HepG2 (cell line): ENCODE data around the gene KIAA0930. TPM values are rescaled to one million over a fixed set of nuclear protein-coding genes. Genes with fewer than 3 reads are reported as not detected.

Source experiments
- CEBPB ChIP-seq: IDR thresholded peaks from 2 replicates; pipeline ENCODE4 v1.6.1; 2011; ENCODE audit warnings: low read depth, low read length, improper control_type of control experiment, borderline replicate concordance
- GPN1 ChIP-seq: sonication (generic); formaldehyde crosslinking; IDR thresholded peaks from 2 replicates; pipeline ENCODE4 v1.5.1; 2020; ENCODE audit warnings: missing genetic modification reagents, borderline replicate concordance
- HMGA1 ChIP-seq: sonication (generic); formaldehyde crosslinking; conservative IDR thresholded peaks from 2 replicates; pipeline ENCODE4 v1.4.0; 2020; ENCODE audit warnings: missing genetic modification reagents
- KDM4B ChIP-seq: sonication (generic); formaldehyde crosslinking; IDR thresholded peaks from 2 replicates; pipeline ENCODE4 v1.4.0; 2020; ENCODE audit warnings: missing genetic modification reagents
- MXD4 ChIP-seq: IDR thresholded peaks from 2 replicates; pipeline ENCODE4 v1.6.1; 2016; ENCODE audit warnings: mild to moderate bottlenecking, missing biosample characterization, missing genetic modification reagents
- NFE2L2 ChIP-seq: fragments of 150-350 bp; IDR thresholded peaks from 2 replicates; pipeline ENCODE4 v1.6.1; 2014; ENCODE audit warnings: low read length
- PATZ1 ChIP-seq: sonication (generic); formaldehyde crosslinking; IDR thresholded peaks from 2 replicates; pipeline ENCODE4 v1.4.0; 2020; ENCODE audit warnings: missing genetic modification reagents
- PAX8 ChIP-seq: sonication (generic); formaldehyde crosslinking; IDR thresholded peaks from 2 replicates; pipeline ENCODE4 v1.8.0; 2022; ENCODE audit warnings: mild to moderate bottlenecking, missing genetic modification reagents, borderline replicate concordance
- PBX2 ChIP-seq: IDR thresholded peaks from 2 replicates; pipeline ENCODE4 v1.6.1; 2016; ENCODE audit warnings: control low read depth
- PTBP1 ChIP-seq: fragments of 200-400 bp; formaldehyde crosslinking; IDR thresholded peaks from 2 replicates; pipeline ENCODE4 v1.6.1; 2018; ENCODE audit warnings: low read length, low read depth; ENCODE audit not compliant: poor library complexity, severe bottlenecking
- RAD51 ChIP-seq: fragments of 450-650 bp; IDR thresholded peaks from 2 replicates; pipeline ENCODE4 v1.6.1; 2016; ENCODE audit warnings: borderline replicate concordance
- RARG ChIP-seq: sonication (generic); formaldehyde crosslinking; IDR thresholded peaks from 2 replicates; pipeline ENCODE4 v1.4.0; 2020; ENCODE audit warnings: low read depth, mild to moderate bottlenecking, missing genetic modification reagents
- REL ChIP-seq: sonication (generic); formaldehyde crosslinking; conservative IDR thresholded peaks from 2 replicates; pipeline ENCODE4 v1.8.0; 2022; ENCODE audit warnings: mild to moderate bottlenecking, missing genetic modification reagents, moderate library complexity
- SMAD9 ChIP-seq: sonication (generic); formaldehyde crosslinking; IDR thresholded peaks from 2 replicates; pipeline ENCODE4 v1.5.1; 2020; ENCODE audit warnings: mild to moderate bottlenecking, missing genetic modification reagents
- SNAPC5 ChIP-seq: sonication (generic); formaldehyde crosslinking; IDR thresholded peaks from 2 replicates; pipeline ENCODE4 v1.8.1; 2023; ENCODE audit warnings: mild to moderate bottlenecking, missing genetic modification reagents, borderline replicate concordance
- SOX6 ChIP-seq, 2 experiments: fragments of 450-650 bp in 1 of 2; sonication (generic) in 1 of 2; formaldehyde crosslinking in 1 of 2; IDR thresholded peaks; 2 replicates each; pipeline versions ENCODE4 v1.4.0 to v1.6.1; 2017 to 2020; ENCODE audit warnings: antibody characterized with exemption in 1 of 2, mild to moderate bottlenecking in 1 of 2, missing genetic modification reagents in 1 of 2
- TRIM22 ChIP-seq: fragments of 450-650 bp; IDR thresholded peaks from 2 replicates; pipeline ENCODE4 v1.6.1; 2017
- YY1 ChIP-seq: IDR thresholded peaks from 2 replicates; pipeline ENCODE4 v1.6.1; 2011; ENCODE audit warnings: low read length, low read depth, moderate library complexity, mild to moderate bottlenecking; ENCODE audit not compliant: insufficient read depth, insufficient replicate concordance
- ZFY ChIP-seq: sonication (generic); formaldehyde crosslinking; IDR thresholded peaks from 2 replicates; pipeline ENCODE4 v1.4.0; 2020; ENCODE audit warnings: missing genetic modification reagents
- ZNF891 ChIP-seq: sonication (generic); formaldehyde crosslinking; IDR thresholded peaks from 2 replicates; pipeline ENCODE4 v1.5.0; 2020; ENCODE audit warnings: mild to moderate bottlenecking, missing genetic modification reagents
- ZSCAN31 ChIP-seq: sonication (generic); formaldehyde crosslinking; IDR thresholded peaks from 2 replicates; pipeline ENCODE4 v1.5.0; 2020; ENCODE audit warnings: low read depth, mild to moderate bottlenecking, missing genetic modification reagents
- polyA plus RNA-seq, 8 experiments: library from polyadenylated mRNA; depleted of rRNA in 3 of 8; stranded (reverse) in 7 of 8; unstranded in 1 of 8; fragments of >200 nt; fragmentation: Illumina TruSeq in 4 of 8; extraction: Trizol in 4 of 8; gene quantifications; 2 replicates each; pipeline versions ENCODE4 v1.2.1 to v1.2.3, GENCODE V29; 2011 to 2016; ENCODE audit warnings: low read depth in 4 of 8, missing spikeins in 1 of 8, mixed read lengths in 1 of 8; ENCODE audit not compliant: insufficient read depth in 1 of 8
- total RNA-seq, 5 experiments: library from RNA; depleted of rRNA; stranded (reverse); fragments of >200 nt; fragmentation: Illumina TruSeq; extraction: Trizol; gene quantifications; 2 replicates each; pipeline ENCODE4 v1.2.3, GENCODE V29; 2016; ENCODE audit warnings: low read depth in 1 of 5
- TF ChIP-seq, protein P1 (sequence below): sonication (generic); formaldehyde crosslinking; IDR thresholded peaks from 2 replicates; pipeline ENCODE4 v1.5.0; 2020; ENCODE audit warnings: mild to moderate bottlenecking, missing genetic modification reagents

The KIAA0930 gene
- total and polyA plus RNA-seq, 2 of the 13 experiments (the other 11 are each of a cell fraction or from before 2014, with no cell fraction given), result 27.0 to 38.2 TPM

GRCh38 chr22:45263463-45264269, 23.0 kb upstream of the KIAA0930 start (continued):
- TF ChIP-seq TRIM22 (no peak), PATZ1 (CRISPR knock-in tag) (peak; percentile 43; the same call in 1 of the 2 replicates), SOX6 (IDR thresholded peaks at IDR 0.05) (no peak), SOX6 (CRISPR knock-in tag; IDR thresholded peaks at IDR 0.05) (peak; percentile 40), ZNF891 (0 out of 2 replicates have a peak, but pooled peaks have one; percentile 13), RARG (CRISPR knock-in tag) (no peak), RAD51 (peak; percentile 26; the same call in 1 of the 2 replicates), KDM4B (CRISPR knock-in tag) (no peak), NFE2L2 (no peak), ZSCAN31 (CRISPR knock-in tag) (peak; percentile 20; the same call in 1 of the 2 replicates), GPN1 (no peak), REL (CRISPR knock-in tag) (no peak), ZFY (CRISPR knock-in tag) (peak; percentile 67), PAX8 (CRISPR knock-in tag) (no peak), YY1 (peak; percentile 48), SMAD9 (CRISPR knock-in tag) (no peak), SNAPC5 (CRISPR knock-in tag) (no peak), MXD4 (CRISPR knock-in tag) (peak; percentile 99), PTBP1 (no peak), HMGA1 (CRISPR knock-in tag) (no peak), PBX2 (CRISPR knock-in tag) (no peak), CEBPB (peak; percentile 59; the same call in 1 of the 2 replicates)
- TF ChIP-seq, protein P1, sequence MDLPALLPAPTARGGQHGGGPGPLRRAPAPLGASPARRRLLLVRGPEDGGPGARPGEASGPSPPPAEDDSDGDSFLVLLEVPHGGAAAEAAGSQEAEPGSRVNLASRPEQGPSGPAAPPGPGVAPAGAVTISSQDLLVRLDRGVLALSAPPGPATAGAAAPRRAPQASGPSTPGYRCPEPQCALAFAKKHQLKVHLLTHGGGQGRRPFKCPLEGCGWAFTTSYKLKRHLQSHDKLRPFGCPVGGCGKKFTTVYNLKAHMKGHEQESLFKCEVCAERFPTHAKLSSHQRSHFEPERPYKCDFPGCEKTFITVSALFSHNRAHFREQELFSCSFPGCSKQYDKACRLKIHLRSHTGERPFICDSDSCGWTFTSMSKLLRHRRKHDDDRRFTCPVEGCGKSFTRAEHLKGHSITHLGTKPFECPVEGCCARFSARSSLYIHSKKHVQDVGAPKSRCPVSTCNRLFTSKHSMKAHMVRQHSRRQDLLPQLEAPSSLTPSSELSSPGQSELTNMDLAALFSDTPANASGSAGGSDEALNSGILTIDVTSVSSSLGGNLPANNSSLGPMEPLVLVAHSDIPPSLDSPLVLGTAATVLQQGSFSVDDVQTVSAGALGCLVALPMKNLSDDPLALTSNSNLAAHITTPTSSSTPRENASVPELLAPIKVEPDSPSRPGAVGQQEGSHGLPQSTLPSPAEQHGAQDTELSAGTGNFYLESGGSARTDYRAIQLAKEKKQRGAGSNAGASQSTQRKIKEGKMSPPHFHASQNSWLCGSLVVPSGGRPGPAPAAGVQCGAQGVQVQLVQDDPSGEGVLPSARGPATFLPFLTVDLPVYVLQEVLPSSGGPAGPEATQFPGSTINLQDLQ (CRISPR knock-in tag), result 0 out of 2 replicates have a peak, but pooled peaks have one; percentile 25
